ENCODE results near the gene PKMYT1. TPM values are rescaled to one million over a fixed set of nuclear protein-coding genes. Genes with fewer than 3 reads are reported as not detected.

PKMYT1 gene
- total and polyA plus RNA-seq, 9 of the 15 experiments (the other 6 are each of a cell fraction or from before 2014, with no cell fraction given), result 8.7 to 201 (median 37.8) TPM

DNA sequence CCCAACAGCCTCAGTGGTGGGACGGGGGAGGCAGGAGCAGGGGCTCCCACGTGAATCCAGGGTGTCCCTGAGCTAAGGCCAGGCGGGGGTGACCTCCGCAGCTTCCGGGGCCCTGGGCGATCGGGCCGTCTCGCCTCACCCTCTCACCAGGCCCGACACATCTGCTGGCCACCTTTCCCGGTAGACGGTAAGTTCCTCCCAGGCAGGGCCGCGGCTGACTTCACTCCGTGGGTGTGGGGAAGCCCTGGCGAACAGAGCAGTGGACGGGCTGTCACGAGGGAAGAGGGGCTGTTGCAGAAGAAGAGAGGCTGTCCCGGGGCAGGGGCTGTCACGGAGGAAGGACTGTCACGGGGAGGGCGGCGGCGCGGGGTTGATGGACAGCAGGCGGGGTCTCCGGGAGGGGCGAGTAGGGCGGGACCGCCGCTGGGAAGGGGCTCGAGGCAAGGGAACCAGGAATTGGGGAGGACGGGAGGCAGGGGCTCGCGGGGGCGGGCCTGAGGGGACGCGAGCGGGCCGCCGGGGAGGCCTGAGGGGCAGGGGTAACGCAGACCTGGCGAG, 498 bp downstream of the PKMYT1 start (continued):
- TF ChIP-seq RBFOX2 (IDR thresholded peaks at IDR 0.05; ENCODE audit: low read depth, low read length) (no peak), WHSC1 (IDR thresholded peaks at IDR 0.05; ENCODE audit: low read length) (no peak), HDGF (IDR thresholded peaks at IDR 0.05) (peak; percentile 57; the same call in 1 of the 2 replicates), ELF4 (CRISPR knock-in tag; IDR thresholded peaks at IDR 0.05) (0 out of 2 replicates have a peak, but pooled peaks have one; percentile 39), BCOR (IDR thresholded peaks at IDR 0.05) (no peak), COPS2 (conservative IDR thresholded peaks at IDR 0.05) (no peak), CREM (IDR thresholded peaks at IDR 0.05; ENCODE audit: low read depth) (peak; percentile 4; the same call in 1 of the 2 replicates), SRSF1 (IDR thresholded peaks at IDR 0.05; ENCODE audit: low read depth, low read length) (no peak), SAFB2 (IDR thresholded peaks at IDR 0.05; ENCODE audit: borderline replicate concordance, low read depth, low read length, severe bottlenecking) (no peak), ELF1 (tag; IDR thresholded peaks at IDR 0.05) (peak; percentile 41; the same call in 1 of the 2 replicates), MIER1 (IDR thresholded peaks at IDR 0.05; ENCODE audit: low read depth) (no peak), NRF1 (conservative IDR thresholded peaks at IDR 0.05 in 1 of 2, IDR thresholded peaks at IDR 0.05 in 1 of 2) (no peak), IFI16 (CRISPR knock-in tag; IDR thresholded peaks at IDR 0.05) (no peak), RBM22 (IDR thresholded peaks at IDR 0.05; ENCODE audit: low read depth, low read length, poor library complexity, severe bottlenecking) (no peak)
- TF ChIP-seq, protein P1, sequence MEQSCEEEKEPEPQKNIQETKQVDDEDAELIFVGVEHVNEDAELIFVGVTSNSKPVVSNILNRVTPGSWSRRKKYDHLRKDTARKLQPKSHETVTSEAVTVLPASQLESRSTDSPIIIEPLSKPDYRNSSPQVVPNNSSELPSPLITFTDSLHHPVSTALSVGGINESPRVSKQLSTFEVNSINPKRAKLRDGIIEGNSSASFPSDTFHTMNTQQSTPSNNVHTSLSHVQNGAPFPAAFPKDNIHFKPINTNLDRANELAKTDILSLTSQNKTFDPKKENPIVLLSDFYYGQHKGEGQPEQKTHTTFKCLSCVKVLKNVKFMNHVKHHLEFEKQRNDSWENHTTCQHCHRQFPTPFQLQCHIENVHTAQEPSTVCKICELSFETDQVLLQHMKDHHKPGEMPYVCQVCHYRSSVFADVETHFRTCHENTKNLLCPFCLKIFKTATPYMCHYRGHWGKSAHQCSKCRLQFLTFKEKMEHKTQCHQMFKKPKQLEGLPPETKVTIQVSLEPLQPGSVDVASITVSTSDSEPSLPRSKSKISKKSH (CRISPR knock-in tag; IDR thresholded peaks at IDR 0.05), result no peak
- TF ChIP-seq, protein P2, sequence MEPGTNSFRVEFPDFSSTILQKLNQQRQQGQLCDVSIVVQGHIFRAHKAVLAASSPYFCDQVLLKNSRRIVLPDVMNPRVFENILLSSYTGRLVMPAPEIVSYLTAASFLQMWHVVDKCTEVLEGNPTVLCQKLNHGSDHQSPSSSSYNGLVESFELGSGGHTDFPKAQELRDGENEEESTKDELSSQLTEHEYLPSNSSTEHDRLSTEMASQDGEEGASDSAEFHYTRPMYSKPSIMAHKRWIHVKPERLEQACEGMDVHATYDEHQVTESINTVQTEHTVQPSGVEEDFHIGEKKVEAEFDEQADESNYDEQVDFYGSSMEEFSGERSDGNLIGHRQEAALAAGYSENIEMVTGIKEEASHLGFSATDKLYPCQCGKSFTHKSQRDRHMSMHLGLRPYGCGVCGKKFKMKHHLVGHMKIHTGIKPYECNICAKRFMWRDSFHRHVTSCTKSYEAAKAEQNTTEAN (CRISPR knock-in tag; IDR thresholded peaks at IDR 0.05), result peak; percentile 25; the same call in 1 of the 2 replicates
- TF ChIP-seq, protein P3, sequence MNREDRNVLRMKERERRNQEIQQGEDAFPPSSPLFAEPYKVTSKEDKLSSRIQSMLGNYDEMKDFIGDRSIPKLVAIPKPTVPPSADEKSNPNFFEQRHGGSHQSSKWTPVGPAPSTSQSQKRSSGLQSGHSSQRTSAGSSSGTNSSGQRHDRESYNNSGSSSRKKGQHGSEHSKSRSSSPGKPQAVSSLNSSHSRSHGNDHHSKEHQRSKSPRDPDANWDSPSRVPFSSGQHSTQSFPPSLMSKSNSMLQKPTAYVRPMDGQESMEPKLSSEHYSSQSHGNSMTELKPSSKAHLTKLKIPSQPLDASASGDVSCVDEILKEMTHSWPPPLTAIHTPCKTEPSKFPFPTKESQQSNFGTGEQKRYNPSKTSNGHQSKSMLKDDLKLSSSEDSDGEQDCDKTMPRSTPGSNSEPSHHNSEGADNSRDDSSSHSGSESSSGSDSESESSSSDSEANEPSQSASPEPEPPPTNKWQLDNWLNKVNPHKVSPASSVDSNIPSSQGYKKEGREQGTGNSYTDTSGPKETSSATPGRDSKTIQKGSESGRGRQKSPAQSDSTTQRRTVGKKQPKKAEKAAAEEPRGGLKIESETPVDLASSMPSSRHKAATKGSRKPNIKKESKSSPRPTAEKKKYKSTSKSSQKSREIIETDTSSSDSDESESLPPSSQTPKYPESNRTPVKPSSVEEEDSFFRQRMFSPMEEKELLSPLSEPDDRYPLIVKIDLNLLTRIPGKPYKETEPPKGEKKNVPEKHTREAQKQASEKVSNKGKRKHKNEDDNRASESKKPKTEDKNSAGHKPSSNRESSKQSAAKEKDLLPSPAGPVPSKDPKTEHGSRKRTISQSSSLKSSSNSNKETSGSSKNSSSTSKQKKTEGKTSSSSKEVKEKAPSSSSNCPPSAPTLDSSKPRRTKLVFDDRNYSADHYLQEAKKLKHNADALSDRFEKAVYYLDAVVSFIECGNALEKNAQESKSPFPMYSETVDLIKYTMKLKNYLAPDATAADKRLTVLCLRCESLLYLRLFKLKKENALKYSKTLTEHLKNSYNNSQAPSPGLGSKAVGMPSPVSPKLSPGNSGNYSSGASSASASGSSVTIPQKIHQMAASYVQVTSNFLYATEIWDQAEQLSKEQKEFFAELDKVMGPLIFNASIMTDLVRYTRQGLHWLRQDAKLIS (CRISPR knock-in tag; IDR thresholded peaks at IDR 0.05), result no peak
- TF ChIP-seq, protein P4, sequence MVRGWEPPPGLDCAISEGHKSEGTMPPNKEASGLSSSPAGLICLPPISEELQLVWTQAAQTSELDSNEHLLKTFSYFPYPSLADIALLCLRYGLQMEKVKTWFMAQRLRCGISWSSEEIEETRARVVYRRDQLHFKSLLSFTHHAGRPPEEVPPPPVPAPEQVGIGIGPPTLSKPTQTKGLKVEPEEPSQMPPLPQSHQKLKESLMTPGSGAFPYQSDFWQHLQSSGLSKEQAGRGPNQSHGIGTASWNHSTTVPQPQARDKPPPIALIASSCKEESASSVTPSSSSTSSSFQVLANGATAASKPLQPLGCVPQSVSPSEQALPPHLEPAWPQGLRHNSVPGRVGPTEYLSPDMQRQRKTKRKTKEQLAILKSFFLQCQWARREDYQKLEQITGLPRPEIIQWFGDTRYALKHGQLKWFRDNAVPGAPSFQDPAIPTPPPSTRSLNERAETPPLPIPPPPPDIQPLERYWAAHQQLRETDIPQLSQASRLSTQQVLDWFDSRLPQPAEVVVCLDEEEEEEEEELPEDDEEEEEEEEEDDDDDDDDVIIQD (CRISPR knock-in tag; IDR thresholded peaks at IDR 0.05), result no peak
- TF ChIP-seq, protein P5, sequence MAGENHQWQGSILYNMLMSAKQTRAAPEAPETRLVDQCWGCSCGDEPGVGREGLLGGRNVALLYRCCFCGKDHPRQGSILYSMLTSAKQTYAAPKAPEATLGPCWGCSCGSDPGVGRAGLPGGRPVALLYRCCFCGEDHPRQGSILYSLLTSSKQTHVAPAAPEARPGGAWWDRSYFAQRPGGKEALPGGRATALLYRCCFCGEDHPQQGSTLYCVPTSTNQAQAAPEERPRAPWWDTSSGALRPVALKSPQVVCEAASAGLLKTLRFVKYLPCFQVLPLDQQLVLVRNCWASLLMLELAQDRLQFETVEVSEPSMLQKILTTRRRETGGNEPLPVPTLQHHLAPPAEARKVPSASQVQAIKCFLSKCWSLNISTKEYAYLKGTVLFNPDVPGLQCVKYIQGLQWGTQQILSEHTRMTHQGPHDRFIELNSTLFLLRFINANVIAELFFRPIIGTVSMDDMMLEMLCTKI (IDR thresholded peaks at IDR 0.05; ENCODE audit: partially characterized antibody), result no peak
